Activated T-helper 1 cell treated with anti-CD3 and anti-CD28 coated beads, Interleukin-2, amount 50 U/mL, for 16 hours (primary cell): ENCODE results near the gene UBE2E2.
"Not testable (repeated sequence)": the region's sequence is repeated elsewhere in the genome, so short reads cannot be mapped to it uniquely, and the experiment has no call there.

Experiments used
- DNase-seq, 2 donors: peaks; one replicate each; pipeline ENCODE4 v3.0.0-alpha.2; 2020; ENCODE audit warnings: low read depth in 1 of 2, low spot score in 1 of 2

Gene UBE2E2

GRCh38 chr3:23202921-23203707, at the start of gene UBE2E2:
UBE2E2 (plus strand) TSS chr3:23203327.
- DNase-seq = no peak

- no peak for DNase-seq
Measured at GRCh38 chr3:23153436-23153835, 49.7 kb upstream of the UBE2E2 start.

- no peak for DNase-seq
Measured at GRCh38 chr3:23157331-23157730, 45.8 kb upstream of the UBE2E2 start.

DNA sequence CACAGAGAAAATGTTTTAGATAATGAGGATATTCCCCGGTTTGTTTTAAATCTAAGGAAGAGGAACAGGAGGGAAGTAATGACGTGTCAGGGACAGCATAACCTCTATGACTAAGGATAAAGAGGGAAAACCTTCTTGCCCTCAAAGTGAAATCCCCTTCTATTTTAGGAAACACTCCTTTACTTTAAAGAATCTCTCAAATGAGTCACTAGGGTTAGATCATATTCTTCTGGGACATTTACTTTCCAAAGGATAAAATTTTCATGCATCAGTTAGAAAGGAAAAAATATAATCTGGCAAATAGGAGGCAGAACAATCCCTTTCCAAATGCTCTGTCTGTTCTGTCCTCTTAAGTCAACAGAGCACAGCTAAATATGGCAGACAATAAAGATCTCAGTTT, 43.2 kb upstream of the UBE2E2 start:
- no peak for DNase-seq

DNA sequence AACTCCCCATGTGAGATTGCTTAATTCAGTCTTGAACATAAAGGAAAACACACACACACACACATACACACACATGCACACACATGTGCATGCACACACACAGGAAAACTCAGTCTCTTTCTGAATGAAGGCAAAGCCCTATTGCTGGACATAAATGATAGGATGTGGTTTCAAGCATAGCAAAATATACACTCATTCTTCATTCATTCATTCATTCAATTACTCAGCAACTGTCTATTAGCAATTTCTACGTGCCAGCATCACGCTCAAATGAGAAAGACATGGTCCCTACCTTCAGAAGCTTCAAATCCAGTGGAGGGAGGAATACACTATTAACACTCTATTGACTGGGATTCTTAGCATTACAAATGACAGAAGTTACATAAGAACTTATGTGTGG, 41.8 kb upstream of the UBE2E2 start:
- no peak for DNase-seq

DNA sequence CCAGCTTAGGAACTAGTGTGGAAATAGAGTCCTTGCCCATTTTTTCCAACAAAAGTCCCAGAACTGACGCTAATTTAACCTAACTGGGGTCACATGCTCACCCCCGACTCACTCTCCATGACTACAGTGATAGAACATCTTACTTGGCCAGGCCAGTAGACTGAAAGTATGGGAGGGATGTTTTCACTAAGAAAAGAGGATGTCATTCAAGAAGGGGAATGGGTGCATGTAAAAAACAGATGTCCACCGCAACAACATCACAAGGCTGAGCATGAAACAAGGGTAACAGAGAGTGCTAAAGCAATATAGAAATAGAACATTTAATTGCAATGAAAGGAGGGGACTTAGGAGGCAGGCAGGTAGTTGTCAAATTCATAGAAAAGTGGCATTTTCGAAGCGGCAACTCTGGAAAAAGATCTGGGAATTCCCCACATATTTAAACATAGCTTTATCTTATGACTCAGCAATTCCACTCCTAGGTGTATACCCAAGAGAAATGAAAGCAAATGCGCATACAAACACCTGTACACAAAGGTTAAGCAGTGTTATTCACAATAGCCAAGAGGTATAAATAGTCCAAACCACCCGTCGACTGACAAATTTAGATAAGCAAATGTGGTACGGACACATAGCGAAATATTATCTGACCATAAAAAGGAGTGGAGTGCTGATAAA, 41.1 kb upstream of the UBE2E2 start:
- DNase-seq = no peak

DNA sequence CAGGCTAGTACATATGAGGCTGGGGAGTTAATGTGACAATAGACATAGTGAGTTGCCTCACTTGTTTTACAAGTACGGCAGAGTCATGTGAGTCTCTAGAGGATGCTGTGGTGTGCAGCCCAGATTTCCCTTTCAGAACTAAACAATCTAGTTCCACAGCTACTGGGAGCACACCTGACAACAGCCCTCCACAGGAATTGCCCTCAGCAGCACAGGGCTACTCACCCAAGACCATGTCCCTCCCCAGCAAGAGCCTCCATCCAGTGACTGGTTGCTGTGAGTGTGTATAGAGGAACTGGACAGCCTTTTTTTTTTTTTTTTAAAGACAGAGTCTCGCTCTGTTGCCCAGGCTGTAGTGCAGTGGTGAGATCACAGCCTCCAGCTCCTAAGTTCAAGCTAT, 40.2 kb upstream of the UBE2E2 start:
- no peak for DNase-seq

- no peak for DNase-seq
Measured at GRCh38 chr3:23164746-23165145, 38.4 kb upstream of the UBE2E2 start.

GRCh38 chr3:23165571-23165970, 37.6 kb upstream of the UBE2E2 start:
- no peak for DNase-seq

GRCh38 chr3:23166276-23166675, 36.9 kb upstream of the UBE2E2 start:
- DNase-seq = no peak

DNA sequence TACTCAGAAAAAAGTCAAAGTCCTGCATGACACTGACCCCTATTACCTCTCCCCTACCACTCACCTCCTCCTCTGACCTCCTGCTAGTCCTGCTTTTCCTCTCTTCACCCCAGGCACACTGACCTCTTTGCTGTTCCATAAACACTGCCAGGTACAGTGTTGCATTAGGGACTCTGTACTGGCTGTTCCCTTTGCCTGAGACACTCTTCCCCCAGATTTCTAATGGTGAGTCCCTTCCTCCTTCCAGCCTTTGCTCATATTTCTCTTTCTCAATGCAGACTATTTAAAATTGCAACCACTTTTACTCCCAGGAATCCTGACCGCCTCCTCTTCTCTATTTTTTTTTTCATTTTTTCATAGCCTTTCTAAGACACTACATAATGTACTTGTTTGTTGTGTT, 36.3 kb upstream of the UBE2E2 start:
- no peak for DNase-seq

- DNase-seq = no peak
Measured at GRCh38 chr3:23169551-23169950, 33.6 kb upstream of the UBE2E2 start.

DNA sequence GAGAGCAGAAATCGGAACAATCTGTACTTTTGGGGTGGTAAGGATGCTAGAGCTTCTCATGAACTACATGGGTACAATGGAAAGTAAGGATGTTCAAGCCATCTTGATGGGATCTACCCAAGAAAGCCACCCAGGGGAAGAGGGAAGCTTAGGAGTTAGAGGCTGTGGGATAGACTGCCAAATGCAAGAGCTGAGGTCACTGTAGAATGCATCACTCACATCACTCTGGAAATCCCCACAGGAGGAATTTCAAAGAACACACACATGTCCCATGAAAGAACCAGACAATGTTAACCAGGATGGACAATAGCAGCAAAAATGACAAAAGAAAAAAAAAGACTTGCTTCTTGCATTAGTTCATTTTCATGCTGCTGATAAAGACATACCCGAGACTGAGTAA, 32.8 kb upstream of the UBE2E2 start:
- DNase-seq = no peak

DNA sequence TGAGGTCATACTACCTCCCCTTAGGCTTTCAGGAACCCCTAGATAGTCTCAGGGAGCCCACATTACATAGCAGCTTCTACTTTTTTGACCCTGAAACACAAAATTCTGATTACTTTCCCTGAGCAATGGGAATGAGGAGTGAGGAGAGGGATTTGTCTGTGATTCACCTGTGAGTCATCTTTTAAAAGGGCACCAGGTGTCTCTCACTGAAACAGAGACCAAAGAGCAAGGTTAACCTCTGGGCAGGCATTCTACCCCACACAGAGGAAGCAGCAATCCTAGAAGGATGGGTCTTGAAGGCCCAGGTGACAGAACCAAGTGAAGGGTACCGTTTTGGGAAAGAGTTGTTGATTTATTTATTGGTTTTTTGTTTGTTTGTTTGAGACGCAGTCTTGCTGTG, 31.1 kb upstream of the UBE2E2 start:
- DNase-seq = no peak

DNA sequence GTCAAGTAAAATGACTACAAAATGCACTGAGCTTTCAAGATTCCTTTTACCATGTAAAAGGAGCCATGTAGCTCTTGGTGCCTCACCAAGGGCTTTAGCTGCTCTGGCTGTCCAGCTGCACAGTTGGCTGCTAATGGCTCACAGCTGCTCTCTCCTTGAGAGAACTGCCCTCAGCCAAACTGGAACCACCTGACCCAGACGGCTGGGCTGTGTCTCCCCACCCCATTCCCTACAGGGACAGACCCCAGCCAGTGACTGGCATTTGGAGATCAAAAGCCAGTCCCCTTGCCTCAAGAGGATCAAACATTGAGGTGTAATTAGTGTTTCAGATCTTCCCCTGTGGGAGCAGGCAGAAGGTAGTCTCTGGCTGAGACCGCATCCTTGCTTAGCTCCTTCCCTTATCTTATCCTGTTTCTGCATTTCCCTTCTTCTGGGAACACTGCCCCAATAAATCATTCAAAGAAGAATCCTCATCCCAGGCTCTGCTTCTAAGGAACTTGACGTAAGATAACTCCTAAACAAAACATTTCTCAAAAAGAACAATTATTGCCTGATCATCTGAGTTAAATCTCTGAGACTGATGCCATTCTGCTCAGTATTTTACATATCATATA, 28.6 kb upstream of the UBE2E2 start:
- DNase-seq = no peak

DNA sequence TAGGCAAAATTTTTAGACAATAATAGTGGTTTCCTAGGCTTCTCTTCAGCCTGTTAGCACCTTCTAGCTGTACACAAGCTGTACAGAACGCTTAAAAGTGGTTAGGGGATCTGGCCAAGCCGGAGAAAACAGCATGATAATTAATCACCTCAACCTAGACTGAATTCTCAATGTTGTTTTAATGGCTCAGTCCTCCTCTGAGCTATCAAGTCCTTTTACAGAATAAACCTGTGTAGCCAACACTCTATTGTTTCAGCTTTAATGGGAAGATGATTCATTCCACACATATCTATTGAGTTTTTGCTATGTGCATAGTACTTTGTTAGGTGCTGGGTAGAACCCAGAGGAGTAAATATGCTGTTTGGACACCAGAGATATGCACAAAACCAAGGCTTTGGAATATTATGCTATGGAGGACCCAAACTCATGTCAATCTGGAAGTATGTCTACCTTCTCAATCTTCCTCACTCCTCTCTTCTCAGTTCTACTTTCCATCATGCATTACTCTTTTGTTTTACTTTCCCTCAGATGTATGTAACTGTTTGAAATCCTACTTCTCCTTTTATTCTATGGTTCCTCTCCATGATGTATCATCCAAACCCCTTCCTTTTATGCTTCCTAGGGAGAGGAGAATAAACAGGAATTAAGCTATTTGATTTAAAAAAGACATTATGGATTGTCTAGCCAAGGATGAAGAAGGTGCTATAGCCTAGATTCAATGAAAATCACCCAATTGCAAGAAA, 27.6 kb upstream of the UBE2E2 start:
- DNase-seq = no peak

DNA sequence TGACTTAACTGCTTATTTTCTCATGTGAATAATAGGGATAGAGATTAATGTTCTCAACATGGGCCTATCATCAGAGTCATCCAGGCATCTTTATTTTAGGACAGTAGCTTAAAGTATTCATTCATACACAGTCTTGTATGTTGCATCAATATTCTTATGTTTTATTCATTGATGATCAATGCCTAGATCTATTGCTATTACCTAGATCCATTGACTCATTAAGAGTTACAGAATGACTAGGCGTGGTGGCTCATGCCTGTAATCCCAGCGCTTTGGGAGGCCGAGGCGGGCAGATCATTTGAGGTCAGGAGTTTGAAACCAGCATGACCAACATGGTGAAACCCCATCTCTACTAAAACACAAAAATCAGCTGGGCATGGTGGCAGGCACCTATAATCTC, 26.3 kb upstream of the UBE2E2 start:
- not testable (repeated sequence) for DNase-seq

- DNase-seq = no peak
Measured at GRCh38 chr3:23182996-23183513, 20.1 kb upstream of the UBE2E2 start.

- no peak for DNase-seq
Measured at GRCh38 chr3:23183731-23184130, 19.4 kb upstream of the UBE2E2 start.

DNA sequence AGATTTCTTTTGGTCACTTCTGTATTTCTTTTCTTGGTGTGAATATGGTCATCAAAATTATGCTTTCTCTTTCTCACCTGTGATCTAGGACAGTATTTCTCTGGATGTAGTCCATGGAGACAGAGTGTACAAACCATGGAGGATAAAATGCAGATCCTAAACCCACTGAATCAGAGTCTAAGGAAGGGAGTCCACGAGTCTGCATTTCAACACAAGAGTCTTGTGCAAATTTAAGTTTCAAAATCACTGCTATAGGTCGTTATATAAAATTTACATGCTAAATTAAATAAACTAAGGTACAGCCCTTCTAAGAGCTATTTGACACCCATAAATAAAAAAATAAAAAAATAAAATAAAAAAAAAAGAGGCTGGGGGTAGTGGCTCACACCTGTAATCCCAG, 17.3 kb upstream of the UBE2E2 start:
- no peak for DNase-seq

DNA sequence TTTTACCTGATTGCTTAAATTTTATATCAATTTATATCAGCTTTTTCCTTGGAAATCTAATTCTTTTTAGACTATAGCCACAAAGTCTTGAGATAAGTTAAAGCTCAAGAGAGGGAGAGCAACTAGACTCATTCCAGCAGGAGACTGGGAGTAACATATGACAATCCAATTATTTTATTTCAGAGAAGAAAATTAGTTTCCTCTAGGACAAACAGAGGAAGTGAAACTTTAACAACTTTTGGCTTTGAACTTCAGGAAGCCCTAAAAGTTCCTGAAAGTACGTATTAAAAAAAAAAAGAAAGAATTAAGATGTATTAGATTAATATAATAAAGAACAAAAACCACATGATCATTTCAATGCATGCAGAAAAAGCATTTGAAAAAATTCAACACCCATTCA, 13.9 kb upstream of the UBE2E2 start:
- no peak for DNase-seq

GRCh38 chr3:23192816-23193215, 10.3 kb upstream of the UBE2E2 start:
- no peak for DNase-seq
